OCI-M2 (cell line): ENCODE measurements around the gene TMEFF1.

Experiments
- DNase-seq: peaks from one replicate; lab custom pipeline; 2025; ENCODE audit not compliant: unreplicated experiment; lab: John Stamatoyannopoulos, UW

Gene TMEFF1

DNA sequence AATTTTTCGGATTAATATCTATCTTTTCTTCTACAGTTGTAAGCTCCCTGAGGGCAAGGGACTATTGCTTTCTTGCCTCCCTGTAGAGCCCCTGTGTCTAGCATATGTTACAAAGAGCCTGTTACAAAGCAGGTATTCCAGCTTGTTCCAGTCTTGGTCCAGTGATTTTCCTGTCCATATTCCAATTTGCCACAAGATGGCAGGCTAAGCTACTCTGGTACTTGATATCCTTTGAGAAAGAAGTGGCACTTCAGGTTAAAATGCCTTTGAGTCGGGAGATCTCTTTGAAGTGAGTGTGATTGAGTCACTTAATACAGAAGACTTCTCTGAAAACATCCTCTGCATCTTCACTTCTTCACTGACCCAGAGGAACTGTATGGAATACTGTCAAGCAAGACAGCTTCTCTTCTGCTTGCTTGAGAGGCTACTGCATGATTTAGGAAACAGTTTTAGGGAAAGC lies 129.4 kb downstream of the TMEFF1 start:
- no peak for DNase-seq

DNA sequence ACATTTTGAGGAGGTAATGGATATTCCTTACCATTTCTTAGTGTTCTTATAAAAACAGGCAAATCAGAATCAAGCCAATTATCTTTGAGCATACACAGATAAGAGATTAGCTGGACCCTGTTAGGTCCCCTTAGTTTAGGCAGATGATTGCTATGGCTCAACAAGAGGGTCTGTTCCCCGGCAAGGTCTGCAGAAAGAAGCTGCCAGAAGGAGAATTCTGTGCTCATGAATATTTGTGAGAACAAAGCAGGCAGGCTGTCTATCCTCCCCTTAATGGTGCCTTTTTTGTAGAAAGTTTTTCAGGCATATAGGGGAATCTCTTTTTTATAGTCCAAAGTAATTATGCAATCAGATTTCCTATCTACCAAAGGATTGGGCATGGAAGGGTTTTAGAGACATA lies 132.5 kb downstream of the TMEFF1 start:
- DNase-seq: no peak

DNA sequence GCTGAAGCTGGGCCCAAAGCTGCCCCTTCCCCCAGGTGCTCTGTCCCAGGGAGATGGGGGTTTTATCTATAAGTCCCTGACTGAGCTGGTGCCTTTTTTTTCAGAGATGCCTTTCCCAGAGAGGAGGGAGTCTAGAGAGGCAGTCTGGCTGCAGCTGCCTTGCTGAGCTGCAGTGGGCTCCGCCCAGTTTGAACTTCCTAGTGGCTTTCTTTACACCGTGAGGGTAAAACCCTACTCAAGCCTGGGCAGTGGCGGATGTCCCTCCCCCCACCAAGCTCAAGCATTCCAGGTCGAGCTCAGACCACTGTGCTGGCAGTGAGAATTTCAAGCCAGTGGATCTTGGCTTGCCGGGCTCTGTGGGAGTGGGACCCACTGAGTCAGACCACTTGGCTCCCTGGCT lies 146.2 kb downstream of the TMEFF1 start:
- DNase-seq: no peak

DNA sequence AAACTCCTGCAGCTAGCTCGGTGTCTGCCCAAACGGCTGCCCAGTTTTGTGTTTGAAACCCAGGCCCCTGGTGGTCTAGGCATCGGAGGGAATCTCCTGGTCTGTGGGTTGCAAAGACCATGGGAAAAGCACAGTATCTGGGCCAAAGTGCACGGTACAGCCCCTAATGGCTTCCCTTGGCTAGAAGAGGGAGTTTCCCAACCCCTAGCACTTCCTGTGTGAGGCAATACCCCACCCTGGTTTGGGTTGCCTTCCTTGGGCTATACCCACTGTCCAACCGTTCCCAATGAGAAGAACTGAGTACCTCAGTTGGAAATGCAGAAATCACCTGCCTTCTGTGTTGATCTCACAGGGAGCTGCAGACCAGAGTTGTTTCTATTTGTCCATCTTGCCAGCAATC lies 146.7 kb downstream of the TMEFF1 start:
- no peak for DNase-seq

DNA sequence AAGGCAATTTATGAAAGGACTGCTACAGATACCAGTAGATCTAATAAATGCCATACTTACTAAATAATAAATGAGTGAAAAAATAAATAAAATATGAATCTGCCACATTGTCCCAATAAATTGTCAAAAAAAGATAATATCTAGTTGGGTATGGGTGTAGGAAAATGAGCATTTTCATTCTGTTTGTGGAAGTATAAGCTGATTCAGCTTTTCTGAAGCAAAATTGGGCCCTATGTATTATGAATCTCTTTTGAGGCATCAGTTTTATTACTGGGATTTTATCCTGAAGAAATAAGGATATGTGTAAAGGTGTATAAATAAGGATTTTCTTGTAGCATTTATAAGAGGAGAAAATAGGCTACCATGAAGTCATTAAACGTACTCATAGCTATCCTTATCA lies 151.0 kb downstream of the TMEFF1 start:
- no peak for DNase-seq

DNA sequence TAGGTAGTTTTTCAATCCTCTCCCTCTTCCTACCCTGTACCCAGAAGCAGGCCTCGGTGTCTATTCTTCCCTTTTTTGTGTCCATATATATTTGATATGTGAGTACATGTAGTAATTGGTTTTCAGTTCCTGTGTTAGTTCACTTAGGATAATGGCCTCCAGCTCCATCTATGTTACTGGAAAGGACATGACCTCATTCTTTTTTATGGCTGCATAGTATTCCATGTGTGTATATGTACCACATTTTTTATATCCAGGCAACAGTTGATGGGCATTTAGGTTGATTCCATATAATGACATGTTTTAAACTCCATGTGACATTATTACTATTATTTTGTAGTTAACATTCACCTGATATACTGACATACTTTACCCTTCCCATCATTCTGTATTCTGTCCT lies 154.0 kb downstream of the TMEFF1 start:
- no peak for DNase-seq
